Measurements from ENCODE around the gene UCP3.

The UCP3 gene

GRCh38 chr11:73977856-73978519 lies 30.9 kb downstream of the UCP3 start:
- H3K27ac ChIP-seq (ENCODE audit: low read length, poor library complexity, severe bottlenecking): no peak overlapping the region
- H3K36me3 ChIP-seq (ENCODE audit: control insufficient read depth in 1 of 2, insufficient read depth in 2 of 2, low read depth in 1 of 2, low read length in 2 of 2): peaks cover 0 to 54% of the 10 kb centered on the region in 2 experiments
- WGBS: 98% methylated on average over 18 of the region's 18 CpGs
- H2AK5ac ChIP-seq (ENCODE audit: low read length, severe bottlenecking): no peak overlapping the region
- peaks cover 30% of the 10 kb centered on the region for H3K4me1 ChIP-seq (ENCODE audit: control insufficient read depth, insufficient read depth, low read depth, low read length)
- H3K4ac ChIP-seq (ENCODE audit: low read depth in 1 of 2, low read length in 2 of 2): no peak overlapping the region
- H3K23ac ChIP-seq (ENCODE audit: low read length in 2 of 2): no peak overlapping the region
- H2AFZ ChIP-seq (ENCODE audit: low read depth, low read length): no peak overlapping the region
- no peaks in the 10 kb centered on the region for H3K9me3 ChIP-seq (ENCODE audit: control insufficient read depth, low read length)
- H2BK120ac ChIP-seq (ENCODE audit: low read depth, low read length): no peak overlapping the region
- no peak overlapping the region for H3K9ac ChIP-seq (ENCODE audit: low read length)
- H2BK5ac ChIP-seq (ENCODE audit: low read depth, low read length, poor library complexity, severe bottlenecking): no peak overlapping the region
- H2BK15ac ChIP-seq (ENCODE audit: low read depth, poor library complexity, severe bottlenecking): no peak overlapping the region
- no peak overlapping the region for H4K8ac ChIP-seq (ENCODE audit: low read length)
- H3K14ac ChIP-seq (ENCODE audit: low read length in 2 of 2): no peak overlapping the region
- no peak overlapping the region for H3K4me2 ChIP-seq (ENCODE audit: low read length, poor library complexity, severe bottlenecking)
- no peak overlapping the region for H2BK12ac ChIP-seq (ENCODE audit: low read length in 2 of 2)
- no peaks in the 10 kb centered on the region for H3K27me3 ChIP-seq (ENCODE audit: control insufficient read depth in 1 of 2, insufficient read depth in 1 of 2, low read length in 2 of 2)
- DNase-seq: no peak
- peaks cover 8% of the 10 kb centered on the region for H3K79me1 ChIP-seq (replicated peaks; ENCODE audit: low read length, poor library complexity, severe bottlenecking)
- H3K18ac ChIP-seq (ENCODE audit: low read depth in 1 of 2, low read length in 2 of 2): no peak overlapping the region
- H3K4me3 ChIP-seq (ENCODE audit: insufficient read depth in 1 of 2, low read depth in 1 of 2, low read length in 2 of 2): no peak overlapping the region
- no peak overlapping the region for H4K91ac ChIP-seq (ENCODE audit: low read length)

GRCh38 chr11:73976451-73977151 lies 32.3 kb downstream of the UCP3 start:
- H2BK12ac ChIP-seq (ENCODE audit: low read length in 2 of 2): no peak overlapping the region
- peaks cover 24% of the 10 kb centered on the region for H3K4me1 ChIP-seq (ENCODE audit: control insufficient read depth, insufficient read depth, low read depth, low read length)
- no peak overlapping the region for H3K4me2 ChIP-seq (ENCODE audit: low read length, poor library complexity, severe bottlenecking)
- DNase-seq: no peak
- H3K9ac ChIP-seq (ENCODE audit: low read length): no peak overlapping the region
- H3K79me1 ChIP-seq (replicated peaks; ENCODE audit: low read length, poor library complexity, severe bottlenecking): peaks cover 8% of the 10 kb centered on the region
- no peak overlapping the region for H3K23ac ChIP-seq (ENCODE audit: low read length in 2 of 2)
- H3K27ac ChIP-seq (ENCODE audit: low read length, poor library complexity, severe bottlenecking): no peak overlapping the region
- H3K9me3 ChIP-seq (ENCODE audit: control insufficient read depth, low read length): no peaks in the 10 kb centered on the region
- no peak overlapping the region for H4K91ac ChIP-seq (ENCODE audit: low read length)
- H3K36me3 ChIP-seq (ENCODE audit: control insufficient read depth in 1 of 2, insufficient read depth in 2 of 2, low read depth in 1 of 2, low read length in 2 of 2): peaks cover 0 to 58% of the 10 kb centered on the region in 2 experiments
- H3K4me3 ChIP-seq (ENCODE audit: insufficient read depth in 1 of 2, low read depth in 1 of 2, low read length in 2 of 2): no peak overlapping the region
- WGBS: 93% methylated on average over 14 of the region's 14 CpGs
- no peak overlapping the region for H2AK5ac ChIP-seq (ENCODE audit: low read length, severe bottlenecking)
- no peak overlapping the region for H2BK5ac ChIP-seq (ENCODE audit: low read depth, low read length, poor library complexity, severe bottlenecking)
- no peak overlapping the region for H2BK15ac ChIP-seq (ENCODE audit: low read depth, poor library complexity, severe bottlenecking)
- H3K14ac ChIP-seq (ENCODE audit: low read length in 2 of 2): no peak overlapping the region
- H3K18ac ChIP-seq (ENCODE audit: low read depth in 1 of 2, low read length in 2 of 2): no peak overlapping the region
- no peak overlapping the region for H4K8ac ChIP-seq (ENCODE audit: low read length)
- H3K4ac ChIP-seq (ENCODE audit: low read depth in 1 of 2, low read length in 2 of 2): no peak overlapping the region
- no peaks in the 10 kb centered on the region for H3K27me3 ChIP-seq (ENCODE audit: control insufficient read depth in 1 of 2, insufficient read depth in 1 of 2, low read length in 2 of 2)
- no peak overlapping the region for H2BK120ac ChIP-seq (ENCODE audit: low read depth, low read length)
- H2AFZ ChIP-seq (ENCODE audit: low read depth, low read length): no peak overlapping the region

- Histone ChIP-seq H3K4ac (ENCODE audit: low read depth in 1 of 2, low read length in 2 of 2) (no peak overlapping the region), H2BK15ac (ENCODE audit: low read depth, poor library complexity, severe bottlenecking) (no peak overlapping the region), H2BK12ac (ENCODE audit: low read length in 2 of 2) (no peak overlapping the region), H3K4me2 (ENCODE audit: low read length, poor library complexity, severe bottlenecking) (no peak overlapping the region), H3K36me3 (ENCODE audit: control insufficient read depth in 1 of 2, insufficient read depth in 2 of 2, low read depth in 1 of 2, low read length in 2 of 2) (peaks cover 0 to 58% of the 10 kb centered on the region in 2 experiments), H2BK120ac (ENCODE audit: low read depth, low read length) (no peak overlapping the region), H3K4me1 (ENCODE audit: control insufficient read depth, insufficient read depth, low read depth, low read length) (peaks cover 15% of the 10 kb centered on the region), H3K27ac (ENCODE audit: low read length, poor library complexity, severe bottlenecking) (no peak overlapping the region), H2BK5ac (ENCODE audit: low read depth, low read length, poor library complexity, severe bottlenecking) (no peak overlapping the region), H3K9ac (ENCODE audit: low read length) (no peak overlapping the region), H3K9me3 (ENCODE audit: control insufficient read depth, low read length) (no peaks in the 10 kb centered on the region), H4K8ac (ENCODE audit: low read length) (no peak overlapping the region), H3K4me3 (ENCODE audit: insufficient read depth in 1 of 2, low read depth in 1 of 2, low read length in 2 of 2) (no peak overlapping the region), H3K18ac (ENCODE audit: low read depth in 1 of 2, low read length in 2 of 2) (no peak overlapping the region), H3K79me1 (replicated peaks; ENCODE audit: low read length, poor library complexity, severe bottlenecking) (peaks cover 4% of the 10 kb centered on the region), H3K27me3 (ENCODE audit: control insufficient read depth in 1 of 2, insufficient read depth in 1 of 2, low read length in 2 of 2) (no peaks in the 10 kb centered on the region), H2AFZ (ENCODE audit: low read depth, low read length) (no peak overlapping the region), H2AK5ac (ENCODE audit: low read length, severe bottlenecking) (no peak overlapping the region), H4K91ac (ENCODE audit: low read length) (no peak overlapping the region), H3K14ac (ENCODE audit: low read length in 2 of 2) (no peak overlapping the region), H3K23ac (ENCODE audit: low read length in 2 of 2) (no peak overlapping the region)
- DNase-seq: no peak
- 98% methylated on average over 6 of the region's 6 CpGs for WGBS
Observed at GRCh38 chr11:73975479-73975757, 33.5 kb downstream of the UCP3 start.

GRCh38 chr11:73974604-73975478 lies 34.0 kb downstream of the UCP3 start:
- no peak overlapping the region for H2BK15ac ChIP-seq (ENCODE audit: low read depth, poor library complexity, severe bottlenecking)
- H2BK5ac ChIP-seq (ENCODE audit: low read depth, low read length, poor library complexity, severe bottlenecking): no peak overlapping the region
- H3K4ac ChIP-seq (ENCODE audit: low read depth in 1 of 2, low read length in 2 of 2): no peak overlapping the region
- no peak overlapping the region for H3K23ac ChIP-seq (ENCODE audit: low read length in 2 of 2)
- no peak overlapping the region for H4K91ac ChIP-seq (ENCODE audit: low read length)
- no peaks in the 10 kb centered on the region for H3K9me3 ChIP-seq (ENCODE audit: control insufficient read depth, low read length)
- no peak for DNase-seq
- H2AFZ ChIP-seq (ENCODE audit: low read depth, low read length): no peak overlapping the region
- peaks cover 9% of the 10 kb centered on the region for H3K4me1 ChIP-seq (ENCODE audit: control insufficient read depth, insufficient read depth, low read depth, low read length)
- no peaks in the 10 kb centered on the region for H3K27me3 ChIP-seq (ENCODE audit: control insufficient read depth in 1 of 2, insufficient read depth in 1 of 2, low read length in 2 of 2)
- no peak overlapping the region for H3K27ac ChIP-seq (ENCODE audit: low read length, poor library complexity, severe bottlenecking)
- no peak overlapping the region for H3K9ac ChIP-seq (ENCODE audit: low read length)
- H3K36me3 ChIP-seq (ENCODE audit: control insufficient read depth in 1 of 2, insufficient read depth in 2 of 2, low read depth in 1 of 2, low read length in 2 of 2): peaks cover 0 to 58% of the 10 kb centered on the region in 2 experiments
- no peak overlapping the region for H3K4me3 ChIP-seq (ENCODE audit: insufficient read depth in 1 of 2, low read depth in 1 of 2, low read length in 2 of 2)
- no peak overlapping the region for H2BK12ac ChIP-seq (ENCODE audit: low read length in 2 of 2)
- no peak overlapping the region for H3K18ac ChIP-seq (ENCODE audit: low read depth in 1 of 2, low read length in 2 of 2)
- H4K8ac ChIP-seq (ENCODE audit: low read length): no peak overlapping the region
- H3K79me1 ChIP-seq (replicated peaks; ENCODE audit: low read length, poor library complexity, severe bottlenecking): peaks cover 4% of the 10 kb centered on the region
- WGBS: 95% methylated on average over 13 of the region's 13 CpGs
- no peak overlapping the region for H3K4me2 ChIP-seq (ENCODE audit: low read length, poor library complexity, severe bottlenecking)
- H3K14ac ChIP-seq (ENCODE audit: low read length in 2 of 2): no peak overlapping the region
- H2BK120ac ChIP-seq (ENCODE audit: low read depth, low read length): no peak overlapping the region
- no peak overlapping the region for H2AK5ac ChIP-seq (ENCODE audit: low read length, severe bottlenecking)

All from mesenchymal stem cell (in vitro differentiated cells and primary cell).